ENCODE results near the gene ANO2.
"Not testable (repeated sequence)": the region's sequence is repeated elsewhere in the genome, so short reads cannot be mapped to it uniquely, and the experiment has no call there.

Gene ANO2

DNA sequence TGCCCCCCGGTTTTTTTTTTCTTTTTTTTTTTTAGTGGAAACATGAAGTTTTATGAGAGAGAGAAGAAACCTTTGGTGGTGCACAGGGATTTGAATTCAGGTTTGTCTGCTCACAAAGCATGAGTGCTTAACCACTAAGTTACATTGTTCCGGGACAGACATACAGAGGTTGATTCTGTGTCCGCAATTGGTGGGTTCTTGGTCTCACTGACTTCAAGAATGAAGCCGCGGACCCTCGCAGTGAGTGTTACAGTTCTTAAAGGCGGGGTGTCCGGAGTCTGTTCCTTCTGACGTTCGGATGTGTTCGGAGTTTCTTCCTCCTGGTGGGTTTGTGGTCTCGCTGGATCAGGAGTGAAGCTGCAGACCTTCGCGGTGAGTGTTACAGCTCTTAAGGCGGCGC is 57.2 kb downstream of the ANO2 start:
- DNase-seq (ENCODE audit: low read depth) = not testable (repeated sequence)

DNA sequence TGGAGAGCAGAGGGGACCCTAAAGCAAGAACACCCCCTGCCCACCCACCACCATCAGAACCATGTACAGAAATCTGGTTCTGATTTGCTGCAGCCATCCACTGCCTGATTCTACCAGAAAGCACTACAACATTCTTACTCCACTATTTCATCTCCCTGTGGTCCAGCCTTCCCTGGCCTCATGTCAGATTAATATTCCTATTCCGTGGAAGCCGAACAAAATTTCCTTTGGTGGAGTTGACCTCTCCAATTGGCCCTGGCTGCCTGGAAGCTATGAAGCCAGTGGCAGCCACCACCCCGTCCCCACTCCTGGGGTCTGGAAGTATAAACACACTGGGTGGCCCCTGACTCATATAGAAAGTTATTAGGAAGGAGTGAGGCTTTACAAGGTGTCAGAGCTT is 60.2 kb downstream of the ANO2 start:
- DNase-seq (ENCODE audit: low read depth) = no peak

DNA sequence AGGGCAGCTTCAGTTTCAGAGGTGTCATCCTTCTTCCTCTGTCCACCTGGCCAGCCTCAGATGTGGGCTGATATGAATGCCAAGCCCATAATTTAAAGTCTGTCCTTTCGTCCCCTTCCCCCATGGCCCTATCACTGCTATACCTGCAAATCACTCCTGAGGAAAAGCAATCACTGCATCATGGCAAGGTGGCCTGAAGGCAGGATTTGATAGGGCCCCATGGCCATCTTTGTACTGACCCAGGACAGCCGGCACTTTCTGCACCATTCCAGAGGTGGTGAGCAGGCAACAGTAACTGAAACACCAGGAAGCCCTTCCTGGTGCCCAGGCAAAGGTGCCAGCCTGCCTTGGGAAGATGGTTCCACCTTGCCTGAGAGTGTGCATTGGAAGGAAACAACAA is 60.8 kb downstream of the ANO2 start:
- DNase-seq (ENCODE audit: low read depth) = no peak

DNA sequence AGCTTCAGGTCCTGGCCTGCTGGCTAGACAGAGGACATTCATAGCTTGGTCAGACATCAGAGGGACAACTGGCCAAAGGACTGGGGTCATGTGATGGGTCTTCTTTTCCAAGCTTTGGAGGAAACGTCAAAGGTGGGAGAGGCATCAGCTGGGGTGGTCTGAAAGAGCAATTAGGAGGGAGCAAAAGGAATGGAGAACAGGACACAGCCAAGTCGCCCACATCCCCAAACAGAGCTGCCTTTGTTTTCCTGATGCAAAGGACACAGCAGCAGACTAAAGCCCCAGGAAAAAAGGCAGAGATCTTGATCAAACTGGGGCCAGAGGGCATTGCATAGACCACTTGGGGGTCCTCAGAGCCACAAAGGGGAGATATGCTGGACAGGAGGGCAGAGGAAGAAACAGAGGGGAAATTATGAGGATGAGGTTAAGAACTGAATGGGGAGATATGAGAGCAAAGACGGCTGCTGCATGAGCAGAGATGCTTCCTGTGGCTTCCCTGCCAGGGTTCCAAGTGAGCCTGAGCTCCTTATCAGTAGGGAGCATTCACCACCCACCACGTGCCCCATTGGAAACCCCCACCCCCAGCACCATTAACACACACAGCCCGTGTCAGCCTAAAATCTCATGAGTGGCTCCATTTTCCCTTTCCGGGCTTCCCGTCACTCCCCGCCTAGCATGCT is 62.4 kb downstream of the ANO2 start:
- peak; percentile 82 for DNase-seq (ENCODE audit: low read depth)

DNA sequence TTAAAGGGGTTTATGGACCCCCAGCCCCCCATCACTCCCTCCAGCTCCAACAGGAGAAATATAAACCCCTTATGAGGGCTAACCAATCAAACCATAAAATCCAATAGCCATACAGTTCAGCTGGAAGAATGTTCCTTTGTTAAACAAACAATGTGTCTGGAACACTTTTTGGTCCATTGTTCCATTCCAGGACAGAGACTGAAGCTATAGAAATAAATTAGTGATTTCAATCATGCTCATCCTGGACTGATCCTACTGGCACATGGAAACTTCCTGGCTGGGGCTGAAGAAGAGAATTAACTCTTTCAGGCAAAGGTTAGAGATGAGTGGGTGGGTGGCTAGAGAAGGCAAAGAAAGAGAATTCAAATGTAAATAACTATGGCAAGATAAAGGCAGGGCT is 63.4 kb downstream of the ANO2 start:
- DNase-seq (ENCODE audit: low read depth) = no peak

DNA sequence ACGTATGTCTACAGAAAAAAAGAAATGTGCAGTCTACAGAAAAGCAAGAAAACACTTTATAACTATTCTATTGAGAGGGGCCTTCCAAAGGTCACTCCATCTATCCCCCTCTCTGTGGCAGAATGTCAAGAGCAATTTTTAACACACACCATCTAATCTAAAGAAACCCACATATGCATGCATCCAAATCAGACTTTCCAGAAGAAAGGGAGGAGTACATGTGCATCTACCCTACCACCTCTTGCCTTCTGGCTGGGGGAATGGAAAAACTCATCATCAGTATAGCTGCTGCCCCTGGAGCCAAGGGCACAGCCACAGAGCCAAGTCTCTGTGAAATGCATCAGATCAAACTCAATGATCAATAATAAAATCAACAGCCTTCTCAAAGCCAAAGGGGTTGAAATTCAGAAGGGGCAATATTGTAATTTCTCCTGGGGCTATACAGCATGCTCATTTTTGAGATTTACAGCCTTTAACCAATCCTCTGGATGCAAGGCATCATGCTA is 63.9 kb downstream of the ANO2 start:
- no peak for DNase-seq (ENCODE audit: low read depth)

DNA sequence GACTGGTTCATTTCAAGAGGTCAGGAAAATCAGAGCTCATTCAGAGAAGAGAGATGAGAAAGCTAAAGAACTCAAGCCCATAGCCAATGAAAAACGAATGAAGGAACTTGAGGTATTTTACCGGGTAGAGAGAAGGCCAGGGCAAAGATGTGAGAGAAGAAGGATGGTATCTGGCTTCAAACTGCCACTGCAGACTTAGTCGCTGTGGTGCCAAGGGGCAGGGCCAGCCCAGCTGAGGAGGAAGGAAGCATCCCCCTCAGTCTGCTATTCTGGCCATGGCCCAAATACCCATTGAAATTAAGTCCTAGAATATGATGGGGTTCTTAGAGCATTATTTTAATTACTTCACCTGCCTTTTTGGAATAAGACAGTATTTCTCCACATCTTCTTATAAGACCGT is 69.2 kb downstream of the ANO2 start:
- DNase-seq (ENCODE audit: low read depth) = no peak

DNA sequence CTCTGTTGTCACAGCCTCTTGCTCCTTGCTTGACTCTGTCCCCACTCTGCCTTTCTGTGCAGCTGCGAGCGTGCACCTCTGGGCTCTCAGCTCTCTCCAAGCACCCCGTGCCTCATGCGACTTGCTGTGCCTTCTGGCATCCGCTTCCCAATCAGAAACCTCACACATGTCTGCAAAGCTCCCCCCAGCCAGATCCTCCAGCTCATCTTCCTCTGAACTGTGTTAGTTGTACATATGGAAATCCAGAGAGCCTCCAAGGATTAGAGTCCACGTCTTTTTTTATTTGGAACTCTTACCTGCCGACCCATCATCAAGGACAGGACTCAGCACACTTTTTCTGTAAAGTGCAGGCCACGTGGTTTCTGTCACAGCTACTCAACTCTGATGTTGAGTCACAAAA is 70.5 kb downstream of the ANO2 start:
- no peak for DNase-seq (ENCODE audit: low read depth)

DNA sequence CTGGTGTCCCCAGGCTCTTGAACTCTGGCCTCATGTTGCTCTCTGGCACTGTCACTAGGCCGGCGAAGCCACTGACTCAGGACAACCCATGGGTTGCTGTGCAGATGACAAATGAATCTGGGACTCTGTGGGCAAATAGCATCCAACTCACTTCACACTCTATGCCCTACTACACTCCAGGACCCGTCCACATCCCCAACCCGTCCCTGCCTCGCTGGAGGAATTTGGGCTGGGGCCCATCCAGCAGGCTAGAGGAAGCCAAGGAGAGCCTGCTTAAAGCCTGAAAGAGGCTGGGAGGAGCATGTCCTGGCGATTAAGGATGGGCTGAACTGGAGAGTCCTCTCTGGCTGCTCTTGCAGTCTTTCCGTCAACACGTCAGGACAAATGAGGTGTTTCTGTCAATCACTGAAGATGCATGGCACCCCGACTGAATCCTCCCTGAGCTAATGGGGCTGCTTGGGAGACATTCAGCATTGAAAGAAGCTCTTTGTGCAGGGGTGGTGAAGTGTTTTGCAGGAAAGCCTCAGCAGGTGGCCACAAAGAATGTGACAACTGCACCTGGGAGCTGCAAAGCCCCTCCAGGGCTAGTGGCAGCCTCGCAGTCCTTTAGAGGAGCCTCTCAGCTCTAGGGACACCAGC is 71.7 kb downstream of the ANO2 start:
- no peak for DNase-seq (ENCODE audit: low read depth)

DNA sequence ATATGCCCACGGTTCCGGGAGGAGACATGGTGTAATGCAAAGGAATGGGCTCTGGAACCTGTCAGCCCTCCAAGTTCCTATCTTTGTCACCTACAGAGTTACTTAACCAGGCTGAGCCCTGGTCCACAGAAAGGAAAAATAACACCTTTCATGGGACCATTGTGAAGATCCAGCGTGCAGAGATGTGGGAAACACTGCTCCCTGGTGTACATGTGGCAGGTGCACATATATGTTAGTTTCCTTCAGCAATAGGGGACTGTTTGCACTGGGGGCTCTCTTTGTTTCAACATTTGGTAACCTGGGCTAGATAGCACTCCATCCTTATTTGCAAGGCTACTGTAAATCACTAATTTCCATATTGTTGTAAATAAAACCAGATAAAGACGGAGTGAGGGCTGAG is 72.3 kb downstream of the ANO2 start:
- no peak for DNase-seq (ENCODE audit: low read depth)

DNA sequence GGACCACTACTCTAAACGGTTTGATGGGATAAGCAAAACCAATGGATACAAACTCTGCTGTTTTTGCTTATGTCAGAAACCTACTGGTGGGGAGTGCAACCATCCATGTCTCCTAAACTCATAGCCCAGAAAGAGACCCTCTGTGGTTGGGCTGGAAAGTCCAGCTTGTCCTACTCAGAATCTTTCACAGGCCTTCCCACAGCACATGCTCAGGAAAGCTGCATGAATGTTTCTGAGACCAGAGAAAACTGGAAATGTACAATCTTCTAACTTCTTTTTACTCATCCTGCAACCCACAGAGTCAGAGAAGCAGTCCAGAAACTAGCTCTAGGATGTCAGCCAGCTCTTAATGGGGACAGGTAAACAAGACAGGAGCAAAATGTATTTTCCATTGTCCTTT is 73.3 kb downstream of the ANO2 start:
- no peak for DNase-seq (ENCODE audit: low read depth)

DNA sequence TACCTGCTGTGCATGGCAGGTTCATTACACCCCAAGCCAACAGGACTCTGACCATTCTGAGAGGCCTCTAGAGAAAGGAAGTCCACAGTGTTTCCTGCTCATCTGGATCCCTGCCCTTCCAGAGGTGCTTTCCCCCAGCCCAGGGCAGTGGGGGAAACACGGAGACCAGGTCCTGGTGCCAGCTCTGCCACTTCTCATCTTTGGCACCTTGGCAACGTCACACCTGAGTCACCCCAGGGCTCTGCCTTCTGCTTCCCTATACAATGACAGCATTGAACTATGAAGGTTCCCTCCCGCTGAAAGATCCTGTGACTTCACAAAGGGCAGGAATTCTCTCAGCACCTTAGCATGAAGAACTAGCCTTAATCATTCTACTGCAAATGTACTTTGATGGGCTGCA is 74.9 kb downstream of the ANO2 start:
- no peak for DNase-seq (ENCODE audit: low read depth)

DNA sequence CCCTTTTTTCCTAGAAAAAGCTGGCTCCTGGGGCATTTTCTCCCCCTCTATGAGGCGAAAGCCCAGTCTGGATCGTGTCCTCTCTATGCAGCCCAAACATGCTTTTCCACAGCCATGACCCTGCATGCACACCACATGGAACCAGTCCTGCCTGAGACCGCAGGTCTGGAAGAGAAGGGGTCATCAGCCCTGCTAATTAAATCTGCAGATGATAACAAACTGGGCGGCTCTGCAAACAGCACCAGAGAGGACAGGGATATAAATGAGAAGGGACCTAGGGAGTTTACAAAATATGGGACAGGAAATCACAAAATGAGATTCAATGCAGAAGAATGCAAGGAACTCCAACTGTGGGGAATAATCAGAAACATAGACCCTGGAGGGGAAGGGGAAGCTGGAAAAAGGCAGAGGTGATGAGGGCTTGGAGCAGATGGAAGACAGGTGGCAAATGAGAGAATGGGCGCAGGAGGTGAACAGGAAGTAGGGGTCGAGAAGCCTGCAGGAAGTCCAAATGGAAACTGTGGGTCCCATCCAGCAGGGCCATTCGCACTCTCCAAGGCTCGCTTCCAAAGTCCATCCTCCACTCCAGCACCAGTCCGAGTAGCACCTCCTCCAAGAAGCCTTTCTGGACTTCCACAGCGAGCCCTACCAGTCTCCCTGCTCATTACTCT is 76.3 kb downstream of the ANO2 start:
- DNase-seq (ENCODE audit: low read depth) = no peak

DNA sequence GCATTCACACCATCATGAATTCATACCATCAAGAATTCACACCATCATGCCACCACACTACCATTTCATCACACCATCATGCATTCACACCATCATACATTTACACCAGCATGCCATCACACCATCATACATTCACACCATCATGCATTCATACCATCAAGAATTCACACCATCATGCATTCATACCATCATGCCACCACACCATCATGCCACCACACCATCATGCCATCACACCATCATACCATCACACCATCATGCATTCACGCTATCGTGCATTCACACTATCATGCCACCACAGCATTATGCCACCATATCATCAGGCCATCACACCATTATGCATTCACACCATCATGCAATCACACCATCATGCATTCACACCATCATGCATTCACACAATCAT is 79.7 kb downstream of the ANO2 start:
- no peak for DNase-seq (ENCODE audit: low read depth)

DNA sequence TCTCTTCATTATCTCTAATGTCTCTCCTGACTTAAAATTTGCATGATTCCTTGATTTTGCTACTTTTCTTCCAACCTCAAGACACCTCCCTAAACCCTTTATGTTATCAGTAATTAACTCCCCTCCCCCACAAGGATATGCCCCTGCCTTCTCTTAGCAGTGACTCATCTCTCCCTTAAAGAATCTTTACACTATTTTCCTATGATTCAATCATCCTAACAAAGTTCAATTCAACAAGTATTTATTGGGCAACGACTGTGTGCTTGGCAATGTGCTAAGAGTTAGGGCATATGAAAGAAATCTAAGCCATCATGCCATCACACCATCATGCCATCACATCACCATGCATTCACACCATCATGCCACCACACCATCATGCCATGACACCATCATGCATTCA is 80.1 kb downstream of the ANO2 start:
- no peak for DNase-seq (ENCODE audit: low read depth)

DNA sequence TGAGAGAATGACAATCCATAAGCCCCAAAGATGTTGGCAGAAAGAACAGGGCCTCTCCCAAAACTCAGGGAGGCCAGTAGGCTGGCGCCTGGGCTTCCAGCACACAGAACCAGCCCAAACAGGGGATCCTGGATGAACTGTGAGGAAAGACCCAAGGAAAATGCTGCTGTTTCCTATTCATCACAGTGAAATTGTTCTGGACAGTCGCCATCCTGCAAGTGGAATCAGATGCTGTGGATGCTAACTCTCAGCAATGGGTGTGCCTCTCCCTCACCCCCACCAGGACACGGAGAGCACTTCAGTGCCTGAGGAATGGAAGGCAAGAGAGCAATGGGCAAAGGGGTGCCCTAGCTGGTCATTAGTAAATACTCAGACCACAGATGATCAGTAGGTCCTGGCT is 80.8 kb downstream of the ANO2 start:
- DNase-seq (ENCODE audit: low read depth) = no peak

DNA sequence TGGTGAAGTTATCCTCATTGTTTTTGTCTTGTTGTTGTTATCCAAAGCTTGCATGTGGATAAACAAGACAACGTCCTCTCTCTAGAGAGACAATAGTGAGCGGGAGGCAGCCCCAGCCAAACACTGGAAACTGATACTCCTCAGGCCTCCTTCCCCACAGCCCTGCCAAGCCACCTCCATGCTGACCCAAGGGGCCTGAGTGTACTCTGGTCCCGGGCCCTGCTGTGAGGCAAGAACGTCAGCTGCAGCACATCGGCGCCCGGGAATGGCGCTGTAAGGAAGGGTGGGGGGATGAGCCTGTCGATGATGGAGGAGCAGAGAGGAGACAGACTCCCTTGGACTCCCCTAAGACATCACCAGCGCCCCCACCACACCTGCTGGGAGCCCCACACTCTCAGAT is 83.6 kb downstream of the ANO2 start:
- no peak for DNase-seq (ENCODE audit: low read depth)

DNA sequence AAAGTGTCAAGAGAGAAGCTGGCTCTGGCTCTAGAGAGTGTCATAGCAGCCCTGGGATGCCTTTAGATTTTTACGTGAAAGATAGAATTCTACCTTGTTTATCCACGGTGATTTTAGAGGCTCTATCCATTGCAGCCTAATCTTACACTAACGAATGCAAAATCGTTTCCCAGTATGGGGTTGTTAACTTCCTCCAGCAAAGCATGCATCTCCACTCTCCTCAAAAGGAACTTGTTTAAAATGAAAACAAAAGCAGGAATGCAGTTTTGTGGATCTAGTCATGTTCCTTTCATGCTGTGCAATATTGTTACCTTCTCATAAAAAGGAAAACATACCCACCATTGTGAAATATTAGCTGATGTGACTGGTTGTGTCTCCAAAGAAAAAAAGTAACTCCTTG is 88.4 kb downstream of the ANO2 start:
- DNase-seq (ENCODE audit: low read depth) = no peak

DNA sequence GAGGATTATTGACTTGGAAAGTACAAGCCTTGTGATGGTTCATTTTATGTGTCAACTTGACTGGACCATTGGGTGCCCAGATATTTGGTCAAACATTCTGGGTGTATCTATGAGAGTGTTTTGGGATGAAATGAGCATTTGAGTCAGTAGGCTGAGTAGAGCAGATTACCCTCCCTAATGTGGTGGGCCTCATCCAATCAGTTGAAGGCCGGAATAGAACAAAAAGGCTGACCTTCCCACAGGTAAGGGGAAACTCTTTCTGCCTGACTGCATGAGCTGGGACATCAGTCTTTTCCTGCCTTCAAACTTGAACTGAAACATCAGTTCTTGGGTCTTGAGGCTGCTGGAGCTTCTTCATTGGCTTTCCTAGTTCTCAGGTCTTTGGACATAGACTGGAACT is 98.1 kb downstream of the ANO2 start:
- DNase-seq (ENCODE audit: low read depth) = no peak

DNA sequence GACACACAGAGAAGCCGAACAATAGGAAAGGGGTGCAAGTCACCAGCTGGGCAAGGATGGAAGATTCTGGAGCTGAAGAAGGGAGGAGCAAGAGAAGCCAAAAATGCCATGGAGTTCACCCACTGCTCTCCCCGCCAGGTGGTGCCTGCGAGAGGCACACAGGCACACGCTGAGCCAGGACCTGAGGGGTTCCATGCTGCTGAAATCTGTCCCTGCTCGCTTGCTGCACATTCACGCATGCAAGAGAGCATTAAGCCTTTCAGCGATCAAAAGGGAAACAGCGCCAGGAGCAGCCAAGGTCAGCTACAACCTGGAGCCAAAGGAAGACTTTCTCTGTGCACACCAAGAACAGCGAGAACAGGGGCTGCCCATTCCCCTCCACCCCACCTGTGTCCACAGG is 104.1 kb downstream of the ANO2 start:
- DNase-seq (ENCODE audit: low read depth) = no peak

DNA sequence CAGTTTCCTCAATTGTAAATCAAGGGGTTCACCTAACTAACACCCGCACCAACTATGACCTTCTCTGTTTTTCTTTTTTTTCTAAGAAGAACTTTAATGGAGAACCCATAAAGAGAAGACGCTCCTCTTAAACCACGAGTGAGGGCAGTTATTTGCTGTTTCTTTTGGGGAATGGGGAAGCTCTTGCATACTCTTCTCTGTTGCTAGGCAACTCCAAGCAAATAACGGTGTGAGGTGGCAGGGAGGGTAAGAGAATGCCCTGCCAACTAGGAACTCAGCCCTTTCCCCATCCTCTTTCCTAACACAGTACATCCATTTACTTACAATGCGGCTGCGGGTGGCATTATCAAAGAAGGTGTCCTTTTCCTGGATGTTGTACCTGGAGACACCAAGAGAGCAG is 114.9 kb downstream of the ANO2 start:
- no peak for DNase-seq (ENCODE audit: low read depth)

DNA sequence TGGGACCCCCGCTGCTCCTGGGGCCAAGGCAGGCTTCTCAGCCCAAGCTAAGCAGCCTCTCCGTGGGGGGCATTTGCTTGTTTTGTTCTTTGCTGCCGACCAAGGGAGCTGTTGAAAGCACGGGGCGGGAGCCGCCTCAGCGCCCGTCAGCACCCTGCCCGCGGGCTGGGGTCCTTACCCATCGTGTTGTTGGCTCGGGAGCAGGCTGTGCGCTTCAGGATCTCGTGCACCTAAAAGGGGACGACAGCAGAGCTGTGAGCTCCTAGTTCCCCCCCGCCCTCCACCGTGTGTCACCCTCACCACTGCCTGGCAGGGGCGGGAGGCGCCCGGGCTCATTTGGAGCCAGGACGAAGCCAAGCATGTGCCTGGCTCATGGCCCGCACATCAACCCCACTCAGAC is 117.5 kb downstream of the ANO2 start:
- no peak for DNase-seq (ENCODE audit: low read depth)

DNA sequence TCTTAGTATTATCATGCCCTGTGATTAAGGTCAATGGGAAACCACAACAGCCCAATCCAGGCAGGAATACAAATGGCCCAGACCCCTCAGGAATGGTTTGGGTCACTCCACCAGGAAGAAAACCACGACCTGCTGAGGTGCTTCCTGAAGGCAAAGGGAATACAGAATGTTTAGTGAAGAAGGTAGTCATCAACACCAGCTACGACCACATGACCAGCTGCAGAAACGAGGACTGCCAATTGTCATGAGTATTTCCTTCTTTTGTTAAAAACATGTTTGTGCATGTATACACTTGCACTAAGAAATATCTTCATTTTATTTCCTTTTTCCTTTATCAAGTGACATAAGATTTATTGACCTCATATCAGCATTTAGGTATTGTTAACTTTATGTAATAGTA is 119.3 kb downstream of the ANO2 start:
- not testable (repeated sequence) for DNase-seq (ENCODE audit: low read depth)

DNA sequence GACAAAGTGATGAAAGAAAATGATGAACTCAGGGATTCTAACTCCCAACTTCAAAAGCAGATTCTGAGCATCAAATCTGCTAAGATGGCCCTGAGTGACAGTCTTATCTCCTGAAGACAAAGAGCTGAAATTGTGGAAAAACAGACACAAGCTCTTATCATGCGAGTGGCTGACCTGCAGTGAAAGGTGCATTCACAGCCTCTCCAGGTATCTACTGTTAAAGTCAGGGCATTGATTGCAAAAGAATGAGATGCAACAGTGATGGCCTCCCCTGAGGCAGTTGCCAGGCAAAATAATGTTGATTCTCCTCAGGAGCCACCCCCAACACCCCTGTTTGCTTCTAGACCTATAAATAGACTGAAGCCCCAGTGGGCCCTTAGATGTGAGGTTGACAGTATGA is 126.2 kb downstream of the ANO2 start:
- not testable (repeated sequence) for DNase-seq (ENCODE audit: low read depth)
